ENCODE results near the gene RAB40C.

The RAB40C gene

GRCh38 chr16:648781-649589 is 59.1 kb downstream of the RAB40C start, which contains the start of gene WDR90:
Gene WDR90 (plus strand): TSS chr16:649365. CDS start chr16:649417, 52 bp downstream.
- peak; percentile 96 for DNase-seq

DNA sequence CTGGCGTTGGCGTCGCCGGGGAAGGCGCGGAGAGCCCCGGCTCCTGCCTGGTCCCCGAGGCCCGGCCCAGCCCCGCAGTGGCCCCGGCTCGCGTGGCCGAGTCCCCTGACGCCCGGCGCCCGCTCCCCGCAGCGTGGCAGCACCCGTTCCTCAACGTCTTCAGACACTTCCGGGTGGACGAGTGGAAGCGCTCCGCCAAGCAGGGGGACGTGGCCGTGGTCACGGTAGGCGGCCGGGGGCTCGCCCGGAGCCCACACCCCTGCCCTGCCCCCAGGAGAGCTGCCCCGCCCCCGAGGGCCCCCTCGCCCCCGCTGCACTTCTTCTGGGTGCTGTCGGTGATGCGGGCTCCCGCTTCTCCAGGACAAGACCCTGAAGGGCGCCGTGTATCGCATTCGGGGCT is 59.8 kb downstream of the RAB40C start:
- DNase-seq: no peak

- no peak for DNase-seq
Observed at GRCh38 chr16:651844-652243, 62.0 kb downstream of the RAB40C start.

DNA sequence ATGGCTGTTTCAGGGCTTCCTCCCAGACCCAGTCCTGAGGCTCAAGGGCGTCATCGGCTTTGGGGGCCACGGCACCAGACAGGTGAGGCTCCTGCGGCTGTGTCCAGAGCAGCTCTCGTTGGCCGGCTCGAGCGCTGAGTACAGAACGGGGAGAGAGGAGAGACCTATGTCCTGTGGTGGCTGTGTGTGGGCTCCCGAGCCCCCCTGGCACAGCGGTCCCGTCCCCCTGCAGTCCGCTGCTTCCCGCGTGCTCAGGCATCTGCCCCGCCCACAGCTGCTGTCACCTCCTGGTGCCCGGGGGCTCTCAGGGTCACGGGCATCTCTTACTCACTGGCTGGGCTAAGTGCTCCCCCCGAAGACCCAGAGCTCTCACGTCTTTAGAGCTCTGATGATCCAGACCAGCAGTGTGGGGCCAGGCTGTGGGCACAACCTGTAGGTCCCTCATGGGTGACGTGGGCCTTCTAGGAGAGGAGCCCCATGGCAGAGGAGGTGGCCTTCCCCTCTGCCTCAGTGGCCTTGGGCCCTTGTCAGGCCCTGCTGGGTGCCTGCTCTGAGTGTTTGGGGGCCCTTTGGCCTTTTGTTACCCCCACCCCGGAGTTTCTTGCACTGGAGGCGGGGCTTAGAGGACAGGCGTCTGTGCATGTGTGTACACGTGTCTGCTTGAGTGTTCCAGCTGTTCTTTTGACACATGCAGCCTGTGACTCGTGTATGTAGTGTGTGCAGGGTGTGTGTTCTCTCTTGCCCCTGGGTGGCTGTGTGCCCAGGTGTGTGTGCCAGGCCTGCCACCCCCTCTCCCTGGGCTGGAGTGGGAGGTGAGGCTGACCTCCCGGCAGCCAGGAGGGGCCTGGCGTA is 62.8 kb downstream of the RAB40C start:
- no peak for DNase-seq

DNA sequence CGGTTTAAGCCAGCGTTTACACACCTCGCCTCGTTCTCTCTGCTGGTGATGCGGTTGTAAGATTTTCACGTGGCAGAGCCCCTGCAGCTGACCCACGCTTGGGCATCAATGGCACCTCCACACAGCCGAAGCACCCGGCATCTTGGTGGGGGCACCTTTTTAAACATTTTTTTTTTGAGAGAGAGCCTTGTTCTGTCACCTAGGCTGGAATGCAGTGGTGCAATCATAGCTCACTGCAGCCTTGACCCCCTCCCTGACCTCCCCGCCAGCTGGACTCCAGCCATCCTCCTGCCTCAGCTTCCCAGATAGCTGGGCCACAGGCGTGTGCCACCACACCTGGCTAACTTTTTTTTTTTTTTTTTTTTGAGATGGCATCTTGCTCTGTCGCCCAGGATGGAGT is 64.2 kb downstream of the RAB40C start:
- no peak for DNase-seq

- no peak for DNase-seq
Observed at GRCh38 chr16:657487-657886, 67.6 kb downstream of the RAB40C start.

DNA sequence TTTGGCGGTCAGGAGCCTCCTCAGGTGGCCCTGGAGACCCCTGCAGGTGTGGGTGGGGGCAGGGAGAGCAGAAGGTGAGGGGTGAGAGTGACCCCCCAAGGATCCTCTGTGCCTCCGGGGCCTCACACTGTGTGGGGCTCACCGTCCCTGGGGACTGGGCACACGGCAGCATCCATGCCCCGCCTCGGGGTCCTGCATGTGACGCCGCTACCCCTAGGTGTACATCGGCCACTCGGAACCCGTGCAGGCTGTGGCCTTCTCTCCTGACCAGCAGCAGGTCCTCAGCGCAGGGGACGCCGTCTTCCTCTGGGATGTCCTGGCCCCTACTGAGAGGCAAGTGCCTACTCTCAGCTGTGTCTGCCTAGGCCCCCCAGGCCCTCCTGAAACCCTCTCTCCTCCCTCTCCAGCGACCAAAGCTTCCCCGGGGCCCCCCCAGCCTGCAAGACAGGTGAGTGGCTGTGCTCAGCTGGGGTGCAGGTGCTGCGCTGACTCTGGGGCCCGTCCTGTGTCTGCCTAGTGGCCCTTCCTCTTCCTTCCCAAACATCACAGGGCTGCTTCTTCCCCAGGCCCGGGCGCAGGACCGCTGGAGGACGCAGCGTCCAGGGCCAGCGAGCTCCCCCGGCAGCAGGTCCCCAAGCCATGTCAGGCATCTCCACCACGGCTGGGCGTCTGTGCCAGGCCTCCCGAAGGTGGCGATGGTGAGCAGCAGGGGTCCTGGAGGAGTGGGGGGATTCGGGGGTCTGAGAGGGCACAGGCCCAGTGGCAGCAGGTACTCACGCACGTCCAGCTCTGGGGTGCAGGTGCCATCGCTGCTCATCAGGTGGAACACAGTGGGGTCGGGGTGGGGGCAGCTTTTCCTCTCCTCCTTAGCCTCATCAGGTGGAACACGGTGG is 69.1 kb downstream of the RAB40C start:
- DNase-seq: no peak

DNA sequence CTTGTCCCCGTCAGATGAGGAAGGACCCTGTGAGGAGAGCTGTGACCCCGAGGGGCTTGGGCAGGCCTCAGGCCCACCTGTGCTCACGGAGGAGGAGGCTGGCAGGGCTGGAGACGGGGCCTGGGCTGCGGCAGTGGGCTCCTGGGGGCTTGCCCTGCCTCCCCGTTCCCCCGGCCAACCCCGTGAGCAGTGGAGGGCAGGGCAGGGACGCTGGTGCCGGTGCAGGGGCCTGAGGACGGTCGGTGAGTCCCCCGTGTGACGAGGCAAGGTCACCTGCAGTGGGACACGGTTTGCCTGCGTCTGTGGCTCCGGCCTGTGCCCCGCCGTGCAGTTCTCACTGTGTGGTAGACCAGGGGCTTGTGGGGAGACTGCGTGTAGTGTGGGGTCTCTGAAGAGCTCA is 69.8 kb downstream of the RAB40C start:
- DNase-seq: no peak

DNA sequence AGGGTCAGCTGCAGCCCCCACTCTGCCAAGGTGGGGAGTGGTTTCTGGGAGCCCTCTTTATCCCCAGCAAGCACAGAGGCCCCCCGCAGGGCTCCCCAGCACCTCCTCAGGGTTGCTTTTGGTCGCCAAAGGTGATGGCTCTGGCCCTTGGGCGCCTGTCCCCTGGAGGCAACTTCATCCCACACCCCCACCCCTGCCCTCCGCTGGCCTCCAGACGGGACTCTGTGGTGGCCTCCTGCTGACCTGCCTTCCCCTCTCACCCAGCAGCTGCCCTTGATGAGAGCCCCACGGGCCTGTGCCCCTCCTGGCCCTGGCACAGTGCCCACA is 70.2 kb downstream of the RAB40C start:
- DNase-seq: no peak

- peak; percentile 87 for DNase-seq
Observed at GRCh38 chr16:660459-661183, 70.8 kb downstream of the RAB40C start.

- DNase-seq: no peak
Observed at GRCh38 chr16:661184-661821, 71.4 kb downstream of the RAB40C start.

DNA sequence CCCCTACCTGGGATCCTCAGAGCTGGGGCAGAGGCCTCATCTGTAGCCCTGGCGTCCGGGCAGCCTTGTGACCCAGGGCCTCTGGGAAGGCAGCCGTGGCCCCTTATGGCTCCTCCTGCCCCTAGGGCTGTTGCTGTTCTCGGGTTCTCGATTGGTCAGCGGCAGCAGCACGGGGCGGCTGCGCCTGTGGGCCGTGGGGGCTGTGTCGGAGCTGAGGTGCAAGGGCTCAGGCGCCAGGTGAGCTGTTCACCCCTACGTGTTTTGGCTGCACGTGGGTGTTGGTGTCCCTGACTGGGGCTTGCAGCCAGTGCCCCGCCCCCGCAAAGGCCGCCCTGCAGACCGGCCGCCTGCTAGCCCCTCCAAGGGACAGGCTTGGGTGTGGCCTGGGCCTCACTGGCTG is 72.2 kb downstream of the RAB40C start:
- DNase-seq: no peak

DNA sequence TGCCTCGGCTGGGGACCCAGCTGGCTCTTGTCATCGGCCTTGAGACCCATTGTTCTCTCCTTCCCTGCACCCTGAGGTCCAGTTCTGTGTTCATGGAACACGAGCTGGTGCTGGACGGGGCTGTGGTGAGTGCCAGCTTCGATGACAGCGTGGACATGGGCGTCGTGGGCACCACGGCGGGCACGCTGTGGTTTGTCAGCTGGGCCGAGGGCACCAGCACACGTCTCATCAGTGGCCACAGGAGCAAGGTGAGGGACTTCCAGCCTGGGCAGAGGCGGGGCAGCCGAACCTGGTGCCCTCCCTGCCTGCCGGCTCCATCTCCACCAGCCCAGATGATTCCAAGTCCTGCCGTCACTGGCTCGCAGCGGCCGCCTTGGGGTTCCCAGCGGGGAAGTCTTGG is 72.7 kb downstream of the RAB40C start:
- no peak for DNase-seq

DNA sequence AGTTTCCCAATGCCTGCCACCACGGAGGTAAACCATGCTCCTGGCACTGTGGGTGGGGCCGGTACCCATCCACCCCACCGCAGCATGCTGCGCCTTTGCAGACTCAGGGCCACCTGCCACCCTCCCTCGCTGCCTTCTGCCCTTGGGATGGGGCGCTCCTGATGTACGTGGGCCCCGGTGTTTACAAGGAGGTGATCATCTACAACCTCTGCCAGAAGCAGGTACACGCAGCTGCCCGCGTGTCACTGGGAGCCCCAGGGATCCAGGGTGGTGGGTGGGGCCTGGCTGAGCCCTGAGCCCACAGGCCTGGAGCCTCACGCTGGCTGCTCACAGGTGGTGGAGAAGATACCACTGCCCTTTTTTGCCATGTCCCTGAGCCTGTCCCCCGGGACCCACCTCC is 76.7 kb downstream of the RAB40C start:
- no peak for DNase-seq

DNA sequence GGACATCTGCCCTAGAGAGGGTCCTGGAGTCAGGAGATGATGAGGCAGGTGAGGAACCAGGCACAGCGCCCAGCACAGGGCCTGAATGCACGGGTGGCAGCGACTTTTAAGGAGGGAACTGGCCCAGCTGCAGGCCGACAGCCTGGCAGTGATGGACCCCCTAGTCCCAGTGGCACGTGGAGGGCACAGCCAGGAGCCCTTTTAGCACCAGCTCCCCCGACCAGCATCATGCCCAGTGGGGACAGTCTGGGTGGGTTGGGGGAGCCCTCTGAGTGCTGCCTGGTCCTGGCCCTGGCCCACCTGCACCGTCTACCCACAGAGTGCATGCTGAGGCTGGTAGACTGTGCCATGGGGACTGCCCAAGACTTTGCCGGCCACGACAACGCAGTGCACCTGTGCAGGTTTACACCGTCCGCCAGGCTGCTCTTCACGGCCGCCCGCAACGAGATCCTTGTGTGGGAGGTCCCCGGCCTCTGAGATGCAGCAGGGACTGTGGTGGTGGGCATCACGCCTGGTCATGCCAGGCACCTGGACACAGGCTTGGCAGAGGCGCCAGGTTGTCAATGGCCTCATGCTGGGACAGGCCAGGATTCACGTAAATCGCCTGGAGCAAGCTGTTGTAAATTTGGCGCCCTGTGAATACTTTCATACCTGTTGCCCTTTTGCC is 77.4 kb downstream of the RAB40C start:
- no peak for DNase-seq

GRCh38 chr16:667780-668518 is 78.1 kb downstream of the RAB40C start, which contains the start of gene RHOT2:
Gene RHOT2 (plus strand): TSS chr16:668132. CDS start chr16:668200, 68 bp downstream.
- DNase-seq: peak; percentile 95

GRCh38 chr16:668519-669171 is 78.8 kb downstream of the RAB40C start:
- DNase-seq: no peak

- no peak for DNase-seq
Observed at GRCh38 chr16:669666-670065, 79.8 kb downstream of the RAB40C start.

DNA sequence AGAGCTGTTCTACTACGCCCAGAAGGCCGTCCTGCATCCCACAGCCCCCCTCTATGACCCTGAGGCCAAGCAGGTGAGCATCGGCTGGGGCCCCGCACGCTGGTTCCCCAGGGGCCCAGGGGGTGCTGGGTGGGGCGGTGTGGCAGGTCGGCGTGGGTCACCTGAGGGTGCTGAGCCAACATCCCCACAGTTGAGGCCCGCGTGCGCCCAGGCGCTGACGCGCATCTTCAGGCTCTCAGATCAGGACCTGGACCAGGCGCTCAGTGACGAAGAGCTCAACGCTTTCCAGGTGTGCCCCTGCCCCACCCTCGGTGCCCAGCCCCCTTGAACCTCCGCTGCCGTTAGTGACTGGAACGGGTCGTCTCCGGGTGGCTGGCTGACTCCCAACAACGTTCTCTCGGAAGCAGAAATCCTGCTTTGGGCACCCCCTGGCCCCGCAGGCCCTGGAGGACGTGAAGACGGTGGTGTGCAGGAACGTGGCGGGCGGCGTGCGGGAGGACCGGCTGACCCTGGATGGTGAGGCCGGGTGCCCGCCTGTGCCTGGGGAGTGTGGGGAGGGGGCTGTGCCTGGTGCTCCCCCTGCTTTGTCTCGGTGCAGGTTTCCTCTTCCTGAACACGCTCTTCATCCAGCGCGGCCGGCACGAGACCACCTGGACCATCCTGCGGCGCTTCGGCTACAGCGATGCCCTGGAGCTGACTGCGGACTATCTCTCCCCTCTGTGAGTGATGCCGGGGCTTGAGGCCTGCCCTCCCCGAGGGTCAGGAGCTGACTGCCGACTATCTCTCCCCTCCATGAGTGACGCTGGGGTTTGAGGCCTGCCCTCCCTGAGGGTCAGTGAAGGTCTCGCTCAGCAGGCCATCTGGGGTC is 80.9 kb downstream of the RAB40C start:
- no peak for DNase-seq

Measured in right forelimb (tissue), 1 donor.